ENCODE results near the gene RPH3AL.
"Not testable (repeated sequence)": the region's sequence is repeated elsewhere in the genome, so short reads cannot be mapped to it uniquely, and the experiment has no call there.

Gene RPH3AL

GRCh38 chr17:278055-278675 is 74.4 kb downstream of the RPH3AL start:
- DNase-seq (ENCODE audit: low read depth, low spot score): no peak
- H3K4me3 ChIP-seq (ENCODE audit: low read length): no peak overlapping the region

- DNase-seq (ENCODE audit: low read depth, low spot score): no peak
- H3K4me3 ChIP-seq (ENCODE audit: low read length): no peak overlapping the region
Measured at GRCh38 chr17:274902-275301, 77.7 kb downstream of the RPH3AL start.

GRCh38 chr17:273981-274832 is 78.4 kb downstream of the RPH3AL start:
- H3K4me3 ChIP-seq (ENCODE audit: low read length): no peak overlapping the region
- DNase-seq (ENCODE audit: low read depth, low spot score): no peak

- not testable (repeated sequence) for DNase-seq (ENCODE audit: low read depth, low spot score); H3K4me3 ChIP-seq (ENCODE audit: low read length)
Measured at GRCh38 chr17:272856-273255, 79.8 kb downstream of the RPH3AL start.

- not testable (repeated sequence) for DNase-seq (ENCODE audit: low read depth, low spot score); H3K4me3 ChIP-seq (ENCODE audit: low read length)
Measured at GRCh38 chr17:271928-272623, 80.5 kb downstream of the RPH3AL start.

- H3K4me3 ChIP-seq (ENCODE audit: low read length): no peak overlapping the region
- no peak for DNase-seq (ENCODE audit: low read depth, low spot score)
Measured at GRCh38 chr17:269616-270514, 82.7 kb downstream of the RPH3AL start.

GRCh38 chr17:266701-267667 is 85.6 kb downstream of the RPH3AL start:
- DNase-seq (ENCODE audit: low read depth, low spot score): no peak
- no peak overlapping the region for H3K4me3 ChIP-seq (ENCODE audit: low read length)

GRCh38 chr17:266219-266618 is 86.4 kb downstream of the RPH3AL start:
- DNase-seq (ENCODE audit: low read depth, low spot score): no peak
- no peak overlapping the region for H3K4me3 ChIP-seq (ENCODE audit: low read length)

- H3K4me3 ChIP-seq (ENCODE audit: low read length): no peak overlapping the region
- no peak for DNase-seq (ENCODE audit: low read depth, low spot score)
Measured at GRCh38 chr17:265718-266117, 86.9 kb downstream of the RPH3AL start.

GRCh38 chr17:263773-264172 is 88.8 kb downstream of the RPH3AL start:
- DNase-seq (ENCODE audit: low read depth, low spot score): no peak
- H3K4me3 ChIP-seq (ENCODE audit: low read length): no peak overlapping the region

GRCh38 chr17:263271-263670 is 89.3 kb downstream of the RPH3AL start:
- H3K4me3 ChIP-seq (ENCODE audit: low read length): no peak overlapping the region
- DNase-seq (ENCODE audit: low read depth, low spot score): no peak

- no peak for DNase-seq (ENCODE audit: low read depth, low spot score)
- no peak overlapping the region for H3K4me3 ChIP-seq (ENCODE audit: low read length)
Measured at GRCh38 chr17:261635-262034, 91.0 kb downstream of the RPH3AL start.

GRCh38 chr17:260944-261343 is 91.7 kb downstream of the RPH3AL start:
- H3K4me3 ChIP-seq (ENCODE audit: low read length): no peak overlapping the region
- DNase-seq (ENCODE audit: low read depth, low spot score): no peak

- no peak for DNase-seq (ENCODE audit: low read depth, low spot score)
- H3K4me3 ChIP-seq (ENCODE audit: low read length): no peak overlapping the region
Measured at GRCh38 chr17:260031-260791, 92.4 kb downstream of the RPH3AL start.

GRCh38 chr17:259341-259976 is 93.1 kb downstream of the RPH3AL start:
- no peak for DNase-seq (ENCODE audit: low read depth, low spot score)
- H3K4me3 ChIP-seq (ENCODE audit: low read length): no peak overlapping the region

- H3K4me3 ChIP-seq (ENCODE audit: low read length): no peak overlapping the region
- DNase-seq (ENCODE audit: low read depth, low spot score): no peak
Measured at GRCh38 chr17:258906-259305, 93.7 kb downstream of the RPH3AL start.

Data from Jurkat, Clone E6-1 (cell line).